ENCODE measurements around the gene TUBB2B.
A peak's percentile ranks its signal among the peaks of the same experiment; 100 is the strongest.

Gene TUBB2B

DNA sequence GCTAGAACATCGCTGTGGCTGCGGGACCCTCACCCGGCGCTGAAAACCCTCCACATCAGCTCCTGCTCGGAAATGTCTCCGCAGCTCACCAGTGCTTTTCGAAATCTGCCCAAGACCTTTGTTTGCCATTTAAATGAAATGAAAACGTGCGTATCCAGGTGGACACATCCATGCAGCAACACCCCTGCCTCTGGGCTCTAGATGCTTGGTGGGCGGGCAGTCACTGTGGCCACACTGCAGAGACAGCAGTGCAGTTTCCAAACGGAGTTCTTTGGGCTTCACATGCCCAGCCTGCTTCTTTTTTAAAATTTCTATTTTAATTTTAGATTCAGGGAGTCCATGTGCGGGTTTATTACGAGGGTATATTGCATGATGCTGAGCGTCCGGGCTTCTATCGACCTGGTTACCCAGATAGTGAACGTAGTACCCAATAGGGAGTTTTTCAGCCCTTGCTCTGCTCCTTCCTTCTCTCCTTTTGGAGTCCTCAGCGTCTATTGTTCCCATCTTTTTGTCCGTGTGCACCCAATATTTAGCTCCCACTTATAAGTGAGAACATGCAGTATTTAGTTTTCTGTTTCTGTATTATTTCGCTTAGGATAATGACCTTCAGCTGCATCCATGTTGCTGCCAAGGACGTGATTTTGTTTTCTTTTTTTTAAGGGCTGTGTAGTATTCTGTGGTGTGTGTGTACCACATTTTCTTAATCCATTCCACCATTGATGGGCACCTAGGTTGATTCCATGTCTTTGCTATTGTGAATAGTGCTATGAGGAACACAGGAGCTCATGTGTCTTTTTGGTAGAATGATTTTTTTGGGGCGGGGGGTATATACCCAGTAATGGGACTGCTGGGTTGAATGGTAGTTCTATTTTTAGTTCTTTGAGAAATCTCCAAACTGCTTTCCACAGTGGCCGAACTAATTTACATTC, 4.8 kb upstream of the TUBB2B start:
- no peak for DNase-seq

GRCh38 chr6:3231247-3232016, 4.0 kb upstream of the TUBB2B start:
- DNase-seq = peak; percentile 71

- peak; percentile 60 for DNase-seq
Observed at GRCh38 chr6:3230900-3231246, 3.4 kb upstream of the TUBB2B start.

- no peak for DNase-seq
Observed at GRCh38 chr6:3230256-3230882, 2.9 kb upstream of the TUBB2B start.

DNA sequence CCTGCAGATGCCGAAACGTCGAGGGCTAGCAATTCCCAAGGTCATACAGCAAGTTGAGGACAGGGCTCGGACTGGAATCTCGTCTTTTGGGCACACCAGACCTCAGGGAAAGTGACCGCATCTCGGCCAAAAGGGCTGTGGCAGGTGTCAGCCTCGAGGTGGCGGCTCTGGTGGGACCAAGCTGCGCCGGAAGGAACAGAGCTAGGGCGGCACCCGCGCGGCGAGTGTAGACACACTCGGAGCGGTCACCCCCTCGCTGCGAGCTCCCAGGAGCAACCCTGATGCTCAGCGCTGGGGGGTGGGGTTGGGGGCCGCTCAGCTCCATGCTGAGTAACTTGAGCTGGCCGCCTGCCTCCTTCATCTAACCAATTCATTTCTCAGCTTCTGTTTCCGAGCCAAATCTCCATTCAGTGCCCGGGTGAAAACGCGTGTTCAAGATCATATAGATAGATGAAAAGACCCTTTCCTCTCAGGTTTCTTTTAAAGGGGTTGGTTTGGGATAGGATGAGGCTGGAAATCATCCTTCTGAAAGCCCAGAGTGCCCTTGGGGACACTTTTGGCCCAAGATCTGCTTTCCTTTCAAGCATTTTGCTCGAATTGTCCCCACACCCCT, 2.2 kb upstream of the TUBB2B start:
- DNase-seq = peak; percentile 33

DNA sequence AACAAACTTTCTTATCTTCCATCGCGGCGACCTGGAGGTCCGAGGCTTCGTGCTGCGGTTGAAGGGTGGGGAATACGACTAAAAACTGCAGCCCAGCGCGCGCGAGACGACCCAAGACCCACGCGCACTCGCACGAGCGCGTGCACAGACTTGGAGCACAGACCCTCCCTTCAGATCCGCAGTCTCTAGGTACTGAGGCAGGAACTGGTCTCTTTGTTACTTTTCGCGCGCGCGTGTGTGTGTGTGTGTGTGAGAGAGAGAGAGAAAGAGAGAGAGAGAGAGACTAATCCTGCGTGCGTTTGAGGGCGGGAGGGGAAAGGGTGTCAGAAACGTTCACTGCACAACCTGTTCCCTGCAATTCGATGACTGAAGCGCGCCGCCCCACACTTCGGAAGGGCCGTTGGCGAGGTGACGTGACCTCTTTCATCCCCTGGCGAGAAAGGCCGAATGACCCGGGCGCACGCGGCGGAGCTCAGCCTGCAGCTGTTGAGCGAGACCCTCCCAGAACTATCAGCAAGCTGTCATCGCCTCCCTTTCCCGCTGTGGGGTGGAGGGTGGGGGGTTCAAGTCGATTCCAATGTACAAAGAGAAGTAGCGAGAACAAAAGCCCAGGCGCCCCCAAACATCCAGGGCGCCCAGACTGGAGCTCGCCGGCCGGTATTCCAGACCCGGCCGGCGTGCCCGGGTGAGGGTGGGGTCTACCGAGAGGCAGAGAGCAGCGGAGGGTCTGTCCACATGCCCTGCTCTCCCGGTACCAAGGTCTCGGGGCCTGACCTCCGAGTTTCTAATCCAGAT, 1.5 kb upstream of the TUBB2B start:
- DNase-seq = peak; percentile 24

- peak; percentile 38 for DNase-seq
Observed at GRCh38 chr6:3228046-3228671, 706 bp upstream of the TUBB2B start.

DNA sequence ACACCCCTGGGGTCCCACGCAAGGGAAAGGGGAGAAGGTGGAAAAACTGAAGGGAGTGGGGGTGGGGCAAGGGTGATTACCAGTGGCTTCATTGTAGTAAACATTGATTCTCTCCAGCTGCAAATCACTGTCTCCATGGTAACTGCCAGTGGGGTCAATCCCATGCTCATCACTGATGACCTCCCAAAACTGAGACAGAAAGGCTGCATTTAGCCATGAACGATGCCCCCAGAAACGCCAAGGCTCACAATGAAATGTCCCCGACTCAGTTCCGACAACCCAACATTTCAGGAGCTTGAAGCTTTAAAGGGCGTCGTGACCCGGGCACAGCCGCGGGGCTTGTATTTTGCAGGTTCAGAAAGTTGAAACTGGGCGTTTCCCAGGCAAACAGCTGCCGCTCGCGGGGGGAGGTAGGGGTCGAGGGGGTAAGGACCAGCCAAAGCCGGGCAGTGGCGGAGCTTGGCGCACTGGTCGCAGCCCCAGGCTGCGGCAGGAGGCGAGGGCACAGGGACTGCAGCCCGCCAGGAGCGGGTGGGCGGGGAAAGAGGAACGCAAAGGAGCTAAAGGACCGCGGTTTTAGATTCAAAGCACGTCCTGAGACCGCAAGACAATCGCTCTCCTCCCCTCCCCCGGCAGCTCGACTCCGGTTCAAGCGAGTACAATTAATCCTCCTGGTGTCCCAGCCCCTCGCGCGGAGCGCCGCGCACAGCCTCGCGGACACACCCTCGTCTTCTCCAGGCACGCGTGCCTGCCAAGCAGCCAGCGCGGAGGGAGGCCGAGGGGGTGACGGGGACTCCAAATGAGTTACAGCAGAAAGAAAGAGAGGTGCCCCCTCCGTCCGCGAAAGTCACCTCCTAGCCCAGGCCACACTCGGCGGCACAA, 731 bp downstream of the TUBB2B start:
- DNase-seq = no peak

DNA sequence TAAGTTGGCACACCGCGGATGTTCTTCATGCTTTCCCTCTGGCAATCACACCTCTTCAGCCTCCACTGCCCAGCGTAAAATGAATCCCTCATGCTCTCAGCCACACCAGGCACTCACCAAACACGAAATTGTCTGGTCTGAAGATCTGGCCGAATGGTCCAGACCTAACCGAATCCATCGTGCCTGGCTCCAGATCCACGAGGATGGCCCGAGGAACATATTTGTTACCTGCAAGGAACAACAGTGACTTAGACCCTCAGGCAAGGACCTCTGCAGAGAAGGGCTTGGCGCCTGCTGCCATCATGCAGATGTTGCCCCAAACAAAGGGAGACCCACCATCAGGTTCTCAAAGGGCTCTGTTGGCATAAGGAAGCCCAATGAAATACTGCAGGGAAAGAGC, 1.4 kb downstream of the TUBB2B start:
- no peak for DNase-seq

DNA sequence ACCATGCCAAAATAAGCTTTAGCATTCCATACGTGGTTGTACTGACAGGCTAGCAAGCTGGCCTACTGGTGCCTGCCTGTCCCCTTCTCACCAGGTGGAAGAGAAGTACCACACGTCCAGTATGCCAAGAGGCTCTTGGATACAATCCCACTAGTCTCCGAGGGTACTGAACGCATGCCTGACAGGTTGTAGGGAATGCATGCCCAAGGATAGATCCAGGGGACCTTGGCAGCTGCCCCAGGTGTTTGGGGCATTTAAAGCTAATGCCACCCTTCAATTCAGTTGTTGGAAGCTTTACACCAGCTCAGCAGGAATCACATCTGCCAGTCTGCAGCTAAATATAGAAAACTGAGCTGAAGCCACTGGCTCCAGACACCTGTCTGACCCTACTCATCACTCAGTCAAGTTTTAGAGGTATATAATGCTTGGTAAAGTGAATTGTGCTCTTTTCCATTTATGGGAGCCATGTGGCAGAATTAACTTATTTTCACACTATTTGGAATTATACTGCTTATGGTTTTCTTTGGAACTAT, 4.9 kb downstream of the TUBB2B start:
- no peak for DNase-seq

- DNase-seq = no peak
Observed at GRCh38 chr6:3221578-3221977, 5.9 kb downstream of the TUBB2B start.

DNA sequence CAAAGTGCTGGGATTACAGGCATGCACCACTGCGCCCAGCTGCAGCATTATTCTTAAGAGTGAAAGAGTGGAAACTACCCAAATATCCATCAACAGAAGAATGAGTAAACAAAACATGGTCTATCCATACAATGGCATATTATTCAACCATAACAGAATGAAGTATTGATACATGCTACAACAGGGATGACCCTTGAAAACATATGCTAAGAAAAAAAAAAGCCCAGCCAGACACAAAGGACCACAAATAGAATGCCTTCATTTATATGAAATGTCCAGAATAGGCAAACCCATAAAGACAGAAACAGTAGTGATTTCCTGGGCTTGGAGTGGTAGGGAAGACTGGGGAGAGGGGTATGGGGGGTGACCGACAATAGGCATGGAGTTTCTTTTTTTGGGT, 7.1 kb downstream of the TUBB2B start:
- no peak for DNase-seq

GRCh38 chr6:3218266-3218665, 9.2 kb downstream of the TUBB2B start:
- no peak for DNase-seq

GRCh38 chr6:3217286-3217685, 10.2 kb downstream of the TUBB2B start:
- DNase-seq = no peak

GRCh38 chr6:3214898-3215297, 12.6 kb downstream of the TUBB2B start:
- DNase-seq = no peak

GRCh38 chr6:3213334-3213695, 14.1 kb downstream of the TUBB2B start:
- no peak for DNase-seq

- DNase-seq = no peak
Observed at GRCh38 chr6:3212261-3212660, 15.2 kb downstream of the TUBB2B start.

DNA sequence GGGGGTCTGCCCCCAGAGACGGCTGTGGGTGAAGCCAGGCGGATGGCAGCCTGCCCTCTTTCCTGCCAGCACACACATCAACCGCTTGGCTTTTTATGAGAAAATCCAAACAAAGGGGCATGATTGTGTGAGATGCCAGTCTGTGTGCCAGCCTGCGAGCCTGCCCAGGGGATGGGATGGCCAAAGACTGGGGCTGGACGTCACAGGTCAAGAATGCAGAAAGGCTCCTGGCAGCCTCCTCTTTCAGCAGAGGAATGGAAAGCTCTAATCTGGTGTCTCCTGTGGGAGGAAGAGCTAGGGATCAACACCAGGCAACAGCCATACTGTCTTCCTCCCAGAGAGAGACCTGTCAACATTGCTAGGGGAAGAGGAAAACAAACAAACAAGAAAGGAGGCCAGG, 15.8 kb downstream of the TUBB2B start:
- no peak for DNase-seq

GRCh38 chr6:3210024-3210610, 17.3 kb downstream of the TUBB2B start:
- DNase-seq = no peak
